ENCODE results near the gene SPATA6L. TPM values are rescaled to one million over a fixed set of nuclear protein-coding genes. Genes with fewer than 3 reads are reported as not detected.

SPATA6L gene
- total RNA-seq, 2 experiments from 2014 or later = 9.4 to 10.8 TPM

GRCh38 chr9:4550777-4551484, 115.3 kb downstream of the SPATA6L start:
- Histone ChIP-seq H3K27me3 (ENCODE audit: control insufficient read depth in 1 of 2, insufficient read depth in 2 of 2, low read length in 2 of 2) (no peaks in the 10 kb centered on the region), H3K4me1 (ENCODE audit: insufficient read depth, low read length) (peaks cover 43% of the 10 kb centered on the region), H3K9me3 (ENCODE audit: control insufficient read depth in 1 of 2, insufficient read depth in 1 of 2, low read length in 2 of 2) (no peaks in the 10 kb centered on the region), H3K36me3 (ENCODE audit: insufficient read depth, low read length) (no peaks in the 10 kb centered on the region), H3K4me3 (ENCODE audit: low read length) (no peak overlapping the region), H3K27ac (ENCODE audit: low read depth in 1 of 2, low read length in 2 of 2) (no peak overlapping the region)
- intact Hi-C loops (cut with DNase I, micrococcal nuclease) = loop anchor here (5.0 to 10.0 kb wide), 3 partner anchors 41 to 431 kb away; partner anchors contain the start of gene SLC1A1 (in 1 of the 2)
- DNase-seq (peak in 5 of 14 experiments; percentile 11 to 27 (median 21)), ATAC-seq (ENCODE audit: poor library complexity) (peak; percentile 72)
- no peaks in the 10 kb centered on the region for H3K36me3 Mint-ChIP-seq (ENCODE audit: low read depth)
- no peak overlapping the region for H3K4me3 Mint-ChIP-seq
- H3K9me3 Mint-ChIP-seq = no peaks in the 10 kb centered on the region
- peak overlapping the region; percentile 70 for H3K27ac Mint-ChIP-seq
- H3K4me1 Mint-ChIP-seq (ENCODE audit: low read depth) = peaks cover 81% of the 10 kb centered on the region
- no peaks in the 10 kb centered on the region for H3K27me3 Mint-ChIP-seq
- CTCF ChIA-PET = no interaction called here
- TF ChIP-seq, protein P1, sequence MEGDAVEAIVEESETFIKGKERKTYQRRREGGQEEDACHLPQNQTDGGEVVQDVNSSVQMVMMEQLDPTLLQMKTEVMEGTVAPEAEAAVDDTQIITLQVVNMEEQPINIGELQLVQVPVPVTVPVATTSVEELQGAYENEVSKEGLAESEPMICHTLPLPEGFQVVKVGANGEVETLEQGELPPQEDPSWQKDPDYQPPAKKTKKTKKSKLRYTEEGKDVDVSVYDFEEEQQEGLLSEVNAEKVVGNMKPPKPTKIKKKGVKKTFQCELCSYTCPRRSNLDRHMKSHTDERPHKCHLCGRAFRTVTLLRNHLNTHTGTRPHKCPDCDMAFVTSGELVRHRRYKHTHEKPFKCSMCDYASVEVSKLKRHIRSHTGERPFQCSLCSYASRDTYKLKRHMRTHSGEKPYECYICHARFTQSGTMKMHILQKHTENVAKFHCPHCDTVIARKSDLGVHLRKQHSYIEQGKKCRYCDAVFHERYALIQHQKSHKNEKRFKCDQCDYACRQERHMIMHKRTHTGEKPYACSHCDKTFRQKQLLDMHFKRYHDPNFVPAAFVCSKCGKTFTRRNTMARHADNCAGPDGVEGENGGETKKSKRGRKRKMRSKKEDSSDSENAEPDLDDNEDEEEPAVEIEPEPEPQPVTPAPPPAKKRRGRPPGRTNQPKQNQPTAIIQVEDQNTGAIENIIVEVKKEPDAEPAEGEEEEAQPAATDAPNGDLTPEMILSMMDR (IDR thresholded peaks at IDR 0.05) = no peak
- POLR2A ChIA-PET = interaction anchor here (0.9 to 4.0 kb wide), 14 partner anchors 9 to 1078 kb away, joined by 3 to 21 read pairs (median 4); partner anchors contain the start of genes CDC37L1, RIC1 and SLC1A1

GRCh38 chr9:4549751-4550295, 116.5 kb downstream of the SPATA6L start:
- H3K27me3 ChIP-seq (ENCODE audit: control insufficient read depth in 1 of 2, insufficient read depth in 2 of 2, low read length in 2 of 2) = no peaks in the 10 kb centered on the region
- CTCF ChIA-PET = no interaction called here
- Mint-ChIP-seq H3K27me3 (no peaks in the 10 kb centered on the region), H3K36me3 (ENCODE audit: low read depth) (no peaks in the 10 kb centered on the region), H3K27ac (peak overlapping the region; percentile 70), H3K9me3 (no peaks in the 10 kb centered on the region), H3K4me3 (no peak overlapping the region), H3K4me1 (ENCODE audit: low read depth) (peaks cover 76% of the 10 kb centered on the region)
- no peaks in the 10 kb centered on the region for H3K36me3 ChIP-seq (ENCODE audit: insufficient read depth, low read length)
- peaks cover 34% of the 10 kb centered on the region for H3K4me1 ChIP-seq (ENCODE audit: insufficient read depth, low read length)
- ATAC-seq (ENCODE audit: poor library complexity) = no peak
- no peaks in the 10 kb centered on the region for H3K9me3 ChIP-seq (ENCODE audit: control insufficient read depth in 1 of 2, insufficient read depth in 1 of 2, low read length in 2 of 2)
- POLR2A ChIA-PET = interaction anchor here (2.0 to 4.0 kb wide), 2 partner anchors 11 to 51 kb away, joined by 7 to 21 read pairs; no protein-coding TSS in a partner anchor
- no peak overlapping the region for H3K4me3 ChIP-seq (ENCODE audit: low read length)
- intact Hi-C loops (cut with DNase I, micrococcal nuclease) = loop anchor here (5.0 to 10.0 kb wide), 3 partner anchors 42 to 432 kb away; partner anchors contain the start of gene SLC1A1 (in 1 of the 2)
- DNase-seq = no peak
- H3K27ac ChIP-seq (ENCODE audit: low read depth in 1 of 2, low read length in 2 of 2) = no peak overlapping the region
- TF ChIP-seq, protein P1 (IDR thresholded peaks at IDR 0.05) = no peak

DNA sequence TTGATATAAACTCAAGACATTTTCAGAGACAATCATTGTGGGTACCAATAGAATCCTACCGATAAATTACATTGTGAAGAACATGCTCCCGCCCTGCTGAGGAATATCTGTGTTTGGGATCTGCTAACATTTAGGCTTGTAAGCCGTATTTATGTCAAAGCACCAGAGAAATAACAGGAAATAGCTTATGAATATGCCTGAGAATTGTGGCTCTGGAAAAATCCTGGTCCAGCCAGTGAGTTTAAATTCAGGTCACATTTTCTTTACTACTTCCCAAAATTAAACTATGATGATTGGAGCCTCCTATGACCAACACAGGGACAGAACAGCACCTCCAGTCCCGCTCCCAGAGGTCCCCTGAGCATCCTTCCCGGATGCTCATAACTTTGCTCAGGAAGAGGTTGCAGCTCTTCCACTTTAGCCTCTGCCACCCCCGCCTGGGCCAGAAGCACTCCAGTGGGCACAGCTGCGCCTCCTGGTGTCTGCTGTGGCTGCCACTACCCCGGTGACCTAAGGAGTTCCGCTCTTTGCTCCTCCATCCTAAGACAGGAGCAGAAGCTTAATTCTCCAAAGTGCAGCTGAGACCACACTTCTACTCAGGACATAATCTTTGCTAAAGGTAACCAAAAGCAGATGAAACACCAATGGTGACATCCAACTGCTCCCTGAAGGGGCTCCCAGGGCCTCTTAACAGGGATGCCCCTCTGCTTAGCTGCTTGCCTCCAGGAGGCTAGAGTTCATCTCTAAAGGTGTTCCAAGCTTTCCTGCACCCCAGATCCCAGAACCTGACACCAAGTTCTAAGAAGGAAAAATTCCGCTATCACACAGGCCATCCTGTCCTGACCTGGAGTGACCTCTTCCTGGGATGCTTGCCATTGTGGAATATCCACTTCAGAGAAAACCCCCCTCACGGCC, 117.2 kb downstream of the SPATA6L start:
- ChIA-PET POLR2A (interaction anchor here (1.1 to 4.0 kb wide), 3 partner anchors 10 to 52 kb away, joined by 3 to 21 read pairs (median 7); no protein-coding TSS in a partner anchor), CTCF (no interaction called here)
- TF ChIP-seq, protein P1 (IDR thresholded peaks at IDR 0.05) = no peak
- H3K9me3 ChIP-seq (ENCODE audit: control insufficient read depth in 1 of 2, insufficient read depth in 1 of 2, low read length in 2 of 2) = no peaks in the 10 kb centered on the region
- no peak overlapping the region for H3K4me3 ChIP-seq (ENCODE audit: low read length)
- H3K27me3 ChIP-seq (ENCODE audit: control insufficient read depth in 1 of 2, insufficient read depth in 2 of 2, low read length in 2 of 2) = no peaks in the 10 kb centered on the region
- Mint-ChIP-seq H3K9me3 (no peaks in the 10 kb centered on the region), H3K36me3 (ENCODE audit: low read depth) (no peaks in the 10 kb centered on the region), H3K4me3 (peak overlapping the region; percentile 28), H3K27ac (no peak overlapping the region), H3K4me1 (ENCODE audit: low read depth) (peaks cover 75% of the 10 kb centered on the region), H3K27me3 (no peaks in the 10 kb centered on the region)
- no peak for ATAC-seq (ENCODE audit: poor library complexity)
- DNase-seq = no peak
- H3K36me3 ChIP-seq (ENCODE audit: insufficient read depth, low read length) = no peaks in the 10 kb centered on the region
- no peak overlapping the region for H3K27ac ChIP-seq (ENCODE audit: low read depth in 1 of 2, low read length in 2 of 2)
- peaks cover 28% of the 10 kb centered on the region for H3K4me1 ChIP-seq (ENCODE audit: insufficient read depth, low read length)
- intact Hi-C loops (cut with DNase I, micrococcal nuclease) = no loop called here
